GF-D8 (cell line): ENCODE results near the gene PAX5.

Experiments used
- DNase-seq: peaks from one replicate; lab custom pipeline; 2025; lab: John Stamatoyannopoulos, UW

The PAX5 gene

GRCh38 chr9:36834736-36835135 lies 199.3 kb downstream of the PAX5 start:
- DNase-seq = no peak

- no peak for DNase-seq
Measured at GRCh38 chr9:36833954-36834353, 200.1 kb downstream of the PAX5 start.

- no peak for DNase-seq
Measured at GRCh38 chr9:36832164-36832795, 201.8 kb downstream of the PAX5 start.

GRCh38 chr9:36831381-36832161 lies 202.5 kb downstream of the PAX5 start:
- no peak for DNase-seq

- no peak for DNase-seq
Measured at GRCh38 chr9:36828611-36829013, 205.5 kb downstream of the PAX5 start.

- DNase-seq = no peak
Measured at GRCh38 chr9:36827593-36827992, 206.5 kb downstream of the PAX5 start.

GRCh38 chr9:36826581-36826980 lies 207.5 kb downstream of the PAX5 start:
- no peak for DNase-seq

- DNase-seq = no peak
Measured at GRCh38 chr9:36825179-36825578, 208.9 kb downstream of the PAX5 start.

GRCh38 chr9:36823934-36824333 lies 210.1 kb downstream of the PAX5 start:
- no peak for DNase-seq

- no peak for DNase-seq
Measured at GRCh38 chr9:36823466-36823865, 210.6 kb downstream of the PAX5 start.

GRCh38 chr9:36822201-36822600 lies 211.9 kb downstream of the PAX5 start:
- DNase-seq = no peak

- DNase-seq = no peak
Measured at GRCh38 chr9:36820392-36820861, 213.6 kb downstream of the PAX5 start.

GRCh38 chr9:36818965-36819870 lies 214.8 kb downstream of the PAX5 start:
- DNase-seq = no peak

- no peak for DNase-seq
Measured at GRCh38 chr9:36818242-36818938, 215.7 kb downstream of the PAX5 start.

GRCh38 chr9:36817160-36817834 lies 216.8 kb downstream of the PAX5 start:
- no peak for DNase-seq

GRCh38 chr9:36816371-36816770 lies 217.7 kb downstream of the PAX5 start:
- DNase-seq = no peak

- no peak for DNase-seq
Measured at GRCh38 chr9:36815566-36816348, 218.3 kb downstream of the PAX5 start.

- no peak for DNase-seq
Measured at GRCh38 chr9:36815023-36815422, 219.0 kb downstream of the PAX5 start.

- no peak for DNase-seq
Measured at GRCh38 chr9:36813154-36813553, 220.9 kb downstream of the PAX5 start.

GRCh38 chr9:36812556-36812955 lies 221.5 kb downstream of the PAX5 start:
- DNase-seq = no peak
